Esophagus muscularis mucosa (tissue), 3 donors: ENCODE measurements around the gene CTF1.

Source experiments
- CTCF ChIP-seq, 3 experiments: fragments of 200-600 bp in 2 of 3; fragments of 450-650 bp in 1 of 3; sonication (generic) in 2 of 3; IDR thresholded peaks; one replicate each; pipeline ENCODE4 v1.5.1; 2017 to 2019; ENCODE audit warnings: antibody characterized with exemption in 3 of 3, mild to moderate bottlenecking in 2 of 3, moderate library complexity in 1 of 3
- POLR2A ChIP-seq: fragments of 450-650 bp; IDR thresholded peaks from one replicate; pipeline ENCODE4 v1.6.1; 2017; ENCODE audit warnings: antibody characterized with exemption, moderate library complexity, mild to moderate bottlenecking, low read depth

DNA sequence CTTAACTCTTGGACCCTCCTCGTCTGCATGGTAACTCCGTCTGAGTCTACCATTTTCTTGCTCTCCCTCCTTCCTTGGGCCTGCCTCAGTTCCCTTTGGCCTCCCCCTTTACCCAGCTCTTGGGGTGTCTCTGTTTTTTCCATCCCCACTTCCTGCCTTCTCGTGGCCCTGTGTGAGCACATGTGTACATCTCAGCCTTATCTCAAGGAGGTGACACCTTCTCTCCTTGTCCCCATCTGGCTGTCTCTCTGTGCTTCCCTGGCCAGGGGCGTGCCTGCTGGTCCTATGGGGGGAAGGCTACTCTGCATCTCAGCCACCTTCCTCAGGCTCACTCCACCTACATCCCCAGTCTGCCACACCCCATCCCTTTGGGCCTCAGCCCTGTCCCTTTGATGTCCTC is 6.6 kb downstream of the CTF1 start:
- TF ChIP-seq POLR2A (no peak), CTCF (IDR thresholded peaks at IDR 0.05) (no peak)
